K562 (cell line): ENCODE measurements around the gene ATP1A3. TPM values are rescaled to one million over a fixed set of nuclear protein-coding genes. Genes with fewer than 3 reads are reported as not detected.

ENCODE experiments used
- ATAC-seq: fragments of 200-7000 bp; cut with Tn5 transposase; 3 replicates; pipeline ENCODE4 v1.9.1; 2020; ENCODE audit warnings: moderate library complexity
- BruUV-seq: library from RNA; stranded (reverse); fragments of 400-500 nt; replicated peaks from 2 replicates; lab custom pipeline; 2021; lab: Mats Ljungman, UMichigan
- CTCF ChIA-PET: fragments of 300-600 bp; formaldehyde crosslinking; extraction: SDS; loops from one replicate; lab custom pipeline; 2021; ENCODE audit warnings: low intra/inter-chr PET ratio; lab: Yijun Ruan, JAX
- POLR2A ChIA-PET: fragments of 300-600, 350-650 bp; sonication (Branson Sonifier 250); formaldehyde crosslinking; extraction: SDS; loops from one replicate; lab custom pipeline; 2021; ENCODE audit warnings: antibody characterized with exemption, inconsistent platforms; lab: Yijun Ruan, JAX
- DNase-seq, 4 experiments: peaks; one replicate each; pipeline versions ENCODE4 v3.0.0 to v3.0.0-alpha.2; 2011 to 2018; ENCODE audit warnings: low spot score in 3 of 4, mixed read lengths in 3 of 4; ENCODE audit errors: extremely low read depth in 1 of 4
- FAIRE-seq: peaks from 2 replicates; lab custom pipeline; 2011; peaks lifted over from hg19 to GRCh38; lab: Jason Lieb, UNC
- H2AFZ ChIP-seq: 2 replicates; pipeline ENCODE4 v1.6.0; 2011; ENCODE audit warnings: low read depth, low read length, control low read depth, inconsistent platforms
- H3K27ac ChIP-seq: fragments of 200-600 bp; 3 replicates; pipeline ENCODE4 v1.8.0; 2011; ENCODE audit warnings: low read depth, mild to moderate bottlenecking, control low read depth, inconsistent platforms, low read length, moderate library complexity, mixed read lengths; ENCODE audit errors: extremely low read depth
- H3K27me3 ChIP-seq, 2 experiments: fragments of 300-600 bp in 1 of 2; 2 replicates in 1 of 2; 3 replicates in 1 of 2; pipeline versions ENCODE4 v1.6.0 to v1.8.0; 2011; ENCODE audit warnings: inconsistent platforms in 2 of 2, low read length in 2 of 2, mild to moderate bottlenecking in 1 of 2, mixed read lengths in 1 of 2, moderate library complexity in 1 of 2; ENCODE audit not compliant: control insufficient read depth in 2 of 2, insufficient read depth in 2 of 2
- H3K36me3 ChIP-seq: fragments of 300-600 bp; 3 replicates; pipeline ENCODE4 v1.8.0; 2011; ENCODE audit warnings: mild to moderate bottlenecking, low read length, inconsistent platforms; ENCODE audit not compliant: control insufficient read depth, insufficient read depth
- H3K4me1 ChIP-seq, 2 experiments: fragments of 200-600 bp in 1 of 2; replicated peaks in 1 of 2; 2 replicates in 1 of 2; 3 replicates in 1 of 2; pipeline versions ENCODE4 v1.5.1 to v1.8.0; 2011; ENCODE audit warnings: inconsistent platforms in 2 of 2, low read length in 2 of 2, mild to moderate bottlenecking in 1 of 2, mixed read lengths in 1 of 2, moderate library complexity in 1 of 2; ENCODE audit not compliant: control insufficient read depth in 2 of 2, insufficient read depth in 2 of 2
- H3K4me2 ChIP-seq: 2 replicates; pipeline ENCODE4 v1.6.1; 2011; ENCODE audit warnings: low read length, control low read depth, inconsistent platforms, mixed read lengths; ENCODE audit not compliant: insufficient read depth
- H3K4me3 ChIP-seq: fragments of 200-600 bp; sonication (generic), shearing (Covaris generic); 2 replicates; pipeline ENCODE4 v1.5.1; 2016; ENCODE audit warnings: control low read depth, inconsistent platforms
- H3K79me2 ChIP-seq: fragments of 200-600 bp; 3 replicates; pipeline ENCODE4 v1.8.0; 2011; ENCODE audit warnings: low read length, inconsistent platforms; ENCODE audit not compliant: control insufficient read depth, insufficient read depth
- H3K9ac ChIP-seq, 2 experiments: 2 replicates each; pipeline versions ENCODE4 v1.6.0 to v1.6.1; 2011; ENCODE audit warnings: low read depth in 2 of 2, low read length in 2 of 2, control low read depth in 1 of 2, inconsistent platforms in 1 of 2, mild to moderate bottlenecking in 1 of 2, mixed read lengths in 1 of 2; ENCODE audit not compliant: insufficient read depth in 1 of 2
- H3K9me1 ChIP-seq: one replicate; pipeline ENCODE4 v1.6.0; 2011; ENCODE audit warnings: inconsistent platforms, mild to moderate bottlenecking, low read length, moderate library complexity; ENCODE audit not compliant: control insufficient read depth, insufficient read depth
- H3K9me3 ChIP-seq: replicated peaks from 2 replicates; pipeline ENCODE4 v1.5.1; 2011; ENCODE audit warnings: low read depth, low read length, inconsistent platforms; ENCODE audit not compliant: control insufficient read depth, insufficient read depth
- H4K20me1 ChIP-seq: replicated peaks from 2 replicates; pipeline ENCODE4 v1.6.1; 2011; ENCODE audit warnings: low read length, inconsistent platforms, mixed read lengths; ENCODE audit not compliant: control insufficient read depth, insufficient read depth
- BRF1 ChIP-seq: IDR thresholded peaks from 3 replicates; pipeline ENCODE4 v1.6.1; 2011; ENCODE audit warnings: borderline replicate concordance, mild to moderate bottlenecking; ENCODE audit not compliant: insufficient read length; ENCODE audit errors: extremely low read depth
- HNRNPH1 ChIP-seq: fragments of 200-400 bp; formaldehyde crosslinking; optimal IDR thresholded peaks from 2 replicates; pipeline ENCODE3; 2017; ENCODE audit warnings: low read depth, mild to moderate bottlenecking, low read length, moderate library complexity
- IRF9 ChIP-seq: fragments of 450-650 bp; IDR thresholded peaks from 2 replicates; pipeline ENCODE4 v1.6.1; 2016; ENCODE audit warnings: missing biosample characterization, missing genetic modification characterization
- MED1 ChIP-seq: sonication (generic); formaldehyde crosslinking; IDR thresholded peaks from 2 replicates; pipeline ENCODE4 v1.8.1; 2023; ENCODE audit warnings: missing genetic modification reagents, borderline replicate concordance
- SIRT6 ChIP-seq: IDR thresholded peaks from one replicate; pipeline ENCODE4 v1.6.1; 2012; ENCODE audit warnings: low read depth, mild to moderate bottlenecking, control low read depth, inconsistent platforms, low read length, moderate library complexity
- SMARCC2 ChIP-seq: fragments of 450-650 bp; IDR thresholded peaks from 2 replicates; pipeline ENCODE4 v1.6.1; 2017; ENCODE audit warnings: antibody characterized with exemption, moderate library complexity, mild to moderate bottlenecking, low read depth
- TAF7 ChIP-seq: fragments of 450-650 bp; IDR thresholded peaks from 2 replicates; pipeline ENCODE4 v1.6.1; 2016; ENCODE audit warnings: missing genetic modification characterization, missing compliant biosample characterization
- TRIM24 ChIP-seq, 2 experiments: fragments of 450-650 bp; IDR thresholded peaks; 2 replicates each; pipeline ENCODE4 v1.6.1; 2016
- U2AF1 ChIP-seq: fragments of 200-400 bp; formaldehyde crosslinking; optimal IDR thresholded peaks from 2 replicates; pipeline ENCODE3; 2017; ENCODE audit warnings: mild to moderate bottlenecking, low read depth, low read length, moderate library complexity
- ZFX ChIP-seq: sonication (generic); formaldehyde crosslinking; IDR thresholded peaks from 2 replicates; pipeline ENCODE4 v1.8.0; 2022; ENCODE audit warnings: mild to moderate bottlenecking, missing genetic modification reagents, moderate library complexity
- ZNF449 ChIP-seq: fragments of 250-450 bp; sonication (Bioruptor Pico); IDR thresholded peaks from 2 replicates; pipeline ENCODE4 v1.8.0; 2022; ENCODE audit warnings: moderate library complexity, mild to moderate bottlenecking, inconsistent platforms
- ZNF57 ChIP-seq: fragments of 450-650 bp; formaldehyde crosslinking; IDR thresholded peaks from 2 replicates; pipeline ENCODE4 v1.4.0; 2020; ENCODE audit warnings: mild to moderate bottlenecking, moderate library complexity
- WGBS: fragments of 100-300 bp; shearing (Covaris generic); methylation state at CpG from one replicate; pipeline ENCODE4 v1.1.6; 2016; ENCODE audit warnings: low coverage, mixed read lengths; ENCODE audit not compliant: insufficient coverage; ENCODE audit errors: missing lambda C conversion rate; 5-methylcytosine and 5-hydroxymethylcytosine counted together
- in situ Hi-C: fragments of 300-500 bp; cut with MboI; formaldehyde crosslinking; loops from 4 replicates; pipeline ENCODE4 v1.15.0; 2018; ENCODE audit warnings: inconsistent platforms, mixed read lengths
- intact Hi-C: fragments of 100-400 bp; cut with micrococcal nuclease; formaldehyde crosslinking; loops from 2 replicates; pipeline ENCODE4 v1.14.2; 2022
- polyA plus RNA-seq, 8 experiments: library from polyadenylated mRNA; depleted of rRNA in 4 of 8; stranded (reverse) in 5 of 8; unstranded in 3 of 8; fragments of >200 nt; fragmentation: Nextera tagmentation in 2 of 8; fragmentation: Illumina TruSeq in 1 of 8; extraction: Ambion mirVana in 2 of 8; extraction: Trizol in 1 of 8; gene quantifications; 2 replicates each; pipeline versions ENCODE4 v1.2.1 to v1.2.3, GENCODE V29; 2011 to 2014; ENCODE audit warnings: inconsistent platforms in 1 of 8, missing spikeins in 1 of 8
- total RNA-seq, 7 experiments: library from RNA; depleted of rRNA in 6 of 7; stranded (reverse); fragments of >200 nt in 6 of 7; fragmentation: Illumina TruSeq in 2 of 7; extraction: Trizol in 2 of 7; gene quantifications; 2 replicates each; pipeline versions ENCODE4 v1.2.1 to v1.2.3, GENCODE V29; 2011 to 2021; ENCODE audit warnings: low replicate concordance in 1 of 7
- TF ChIP-seq, protein P1 (sequence below): sonication (generic); formaldehyde crosslinking; IDR thresholded peaks from 2 replicates; pipeline ENCODE4 v1.8.1; 2023; ENCODE audit warnings: mild to moderate bottlenecking, missing genetic modification reagents

The ATP1A3 gene
- total and polyA plus RNA-seq, 9 of the 15 experiments (the other 6 are each of a cell fraction or from before 2014, with no cell fraction given), result 0.03 to 1.0 (median 0.17) TPM; not detected in 3

GRCh38 chr19:41921577-41922576, 72.2 kb downstream of the ATP1A3 start:
- no peaks in the 10 kb centered on the region for H3K9me1 ChIP-seq
- peak overlapping the region in 1 of 2 experiments; percentile 50; a peak in 1 of 4 replicates for H3K9ac ChIP-seq
- no TSS peak for BruUV-seq
- no peak overlapping the region for H3K4me2 ChIP-seq
- no peaks in the 10 kb centered on the region for H3K36me3 ChIP-seq
- H3K4me1 ChIP-seq, result peaks cover 0 to 27% of the 10 kb centered on the region in 2 experiments; a peak in 3 of 5 replicates
- H3K9me3 ChIP-seq, result no peaks in the 10 kb centered on the region; the same call in 1 of the 2 replicates
- 10% methylated on average over 20 of the region's 22 CpGs for WGBS
- CTCF ChIA-PET, result no interaction called here
- H3K27me3 ChIP-seq, result peaks cover under 1 to 21% of the 10 kb centered on the region in 2 experiments; a peak in 4 of 5 replicates
- DNase-seq (no peak), FAIRE-seq (no peak), ATAC-seq (peak; percentile 26; the same call in 1 of the 3 replicates)
- H3K79me2 ChIP-seq, result no peaks in the 10 kb centered on the region
- intact Hi-C loops (no loop called here), in situ Hi-C loops (no loop called here)
- H3K4me3 ChIP-seq, result no peak overlapping the region
- no peaks in the 10 kb centered on the region for H4K20me1 ChIP-seq
- no peak overlapping the region for H2AFZ ChIP-seq
- POLR2A ChIA-PET, result interaction anchor here (0.6 to 1.1 kb wide), 2 partner anchors 10 to 1234 kb away, joined by 3 to 4 read pairs; no protein-coding TSS in a partner anchor
- no peak overlapping the region for H3K27ac ChIP-seq
- TF ChIP-seq HNRNPH1, result no peak
- no peak for TF ChIP-seq SMARCC2
- TF ChIP-seq SIRT6, result no peak
- TF ChIP-seq ZFX (CRISPR knock-in tag), result no peak
- no peak for TF ChIP-seq MED1 (CRISPR knock-in tag)
- no peak for TF ChIP-seq IRF9 (tag)
- TF ChIP-seq TAF7, result no peak
- no peak for TF ChIP-seq BRF1
- TF ChIP-seq, protein P1, sequence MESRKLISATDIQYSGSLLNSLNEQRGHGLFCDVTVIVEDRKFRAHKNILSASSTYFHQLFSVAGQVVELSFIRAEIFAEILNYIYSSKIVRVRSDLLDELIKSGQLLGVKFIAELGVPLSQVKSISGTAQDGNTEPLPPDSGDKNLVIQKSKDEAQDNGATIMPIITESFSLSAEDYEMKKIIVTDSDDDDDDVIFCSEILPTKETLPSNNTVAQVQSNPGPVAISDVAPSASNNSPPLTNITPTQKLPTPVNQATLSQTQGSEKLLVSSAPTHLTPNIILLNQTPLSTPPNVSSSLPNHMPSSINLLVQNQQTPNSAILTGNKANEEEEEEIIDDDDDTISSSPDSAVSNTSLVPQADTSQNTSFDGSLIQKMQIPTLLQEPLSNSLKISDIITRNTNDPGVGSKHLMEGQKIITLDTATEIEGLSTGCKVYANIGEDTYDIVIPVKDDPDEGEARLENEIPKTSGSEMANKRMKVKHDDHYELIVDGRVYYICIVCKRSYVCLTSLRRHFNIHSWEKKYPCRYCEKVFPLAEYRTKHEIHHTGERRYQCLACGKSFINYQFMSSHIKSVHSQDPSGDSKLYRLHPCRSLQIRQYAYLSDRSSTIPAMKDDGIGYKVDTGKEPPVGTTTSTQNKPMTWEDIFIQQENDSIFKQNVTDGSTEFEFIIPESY, result no peak
- no peak for TF ChIP-seq TRIM24 (IDR thresholded peaks at IDR 0.05)
- no peak for TF ChIP-seq ZNF57 (CRISPR knock-in tag)
- no peak for TF ChIP-seq ZNF449 (CRISPR knock-in tag)
- TF ChIP-seq U2AF1, result no peak
